HepG2 (cell line): ENCODE data around the gene USP32. TPM values are rescaled to one million over a fixed set of nuclear protein-coding genes. Genes with fewer than 3 reads are reported as not detected.

Source experiments
- CREB1 ChIP-seq, 2 experiments: fragments of 450-650 bp in 1 of 2; IDR thresholded peaks; 2 replicates each; pipeline ENCODE4 v1.6.1; 2016 to 2017; ENCODE audit warnings: control low read depth in 1 of 2, mild to moderate bottlenecking in 1 of 2, missing compliant biosample characterization in 1 of 2, missing genetic modification characterization in 1 of 2
- CREB3 ChIP-seq: sonication (generic); formaldehyde crosslinking; IDR thresholded peaks from 2 replicates; pipeline ENCODE4 v1.5.0; 2020; ENCODE audit warnings: missing genetic modification reagents
- ERF ChIP-seq: IDR thresholded peaks from 2 replicates; pipeline ENCODE4 v1.6.1; 2018; ENCODE audit warnings: missing biosample characterization, missing genetic modification reagents
- ETV6 ChIP-seq: sonication (generic); formaldehyde crosslinking; conservative IDR thresholded peaks from 2 replicates; pipeline ENCODE4 v1.4.0; 2020; ENCODE audit warnings: missing genetic modification reagents
- HES4 ChIP-seq: sonication (generic); formaldehyde crosslinking; IDR thresholded peaks from 2 replicates; pipeline ENCODE4 v1.9.0; 2021; ENCODE audit warnings: mild to moderate bottlenecking, missing genetic modification reagents, borderline replicate concordance
- HMG20B ChIP-seq: conservative IDR thresholded peaks from 2 replicates; pipeline ENCODE4 v1.6.1; 2016; ENCODE audit warnings: missing genetic modification reagents, missing compliant biosample characterization
- HOXA3 ChIP-seq: sonication (generic); formaldehyde crosslinking; IDR thresholded peaks from 2 replicates; pipeline ENCODE4 v1.5.0; 2020; ENCODE audit warnings: missing genetic modification reagents
- MAFG ChIP-seq: sonication (generic); formaldehyde crosslinking; IDR thresholded peaks from 2 replicates; pipeline ENCODE4 v1.5.1; 2020; ENCODE audit warnings: mild to moderate bottlenecking, missing genetic modification reagents
- MEF2D ChIP-seq: sonication (generic); formaldehyde crosslinking; IDR thresholded peaks from 2 replicates; pipeline ENCODE4 v1.5.1; 2020; ENCODE audit warnings: mild to moderate bottlenecking, missing genetic modification reagents
- NFKB2 ChIP-seq: sonication (generic); formaldehyde crosslinking; IDR thresholded peaks from 2 replicates; pipeline ENCODE4 v1.4.0; 2020; ENCODE audit warnings: missing genetic modification reagents, borderline replicate concordance
- NFYB ChIP-seq: sonication (generic); formaldehyde crosslinking; IDR thresholded peaks from 2 replicates; pipeline ENCODE4 v1.4.0; 2020; ENCODE audit warnings: missing genetic modification reagents
- PHF8 ChIP-seq: sonication (generic); formaldehyde crosslinking; IDR thresholded peaks from 2 replicates; pipeline ENCODE4 v1.5.0; 2020; ENCODE audit warnings: missing genetic modification reagents
- PRDM10 ChIP-seq: sonication (generic); formaldehyde crosslinking; IDR thresholded peaks from 2 replicates; pipeline ENCODE4 v1.4.0; 2020; ENCODE audit warnings: low read depth, missing genetic modification reagents
- SMAD1 ChIP-seq: sonication (generic); formaldehyde crosslinking; IDR thresholded peaks from 2 replicates; pipeline ENCODE4 v1.4.0; 2020; ENCODE audit warnings: missing genetic modification reagents, low read depth, mild to moderate bottlenecking, borderline replicate concordance
- SMAD3 ChIP-seq: sonication (generic); formaldehyde crosslinking; IDR thresholded peaks from 2 replicates; pipeline ENCODE4 v1.4.0; 2020; ENCODE audit warnings: missing genetic modification reagents
- SRSF1 ChIP-seq: fragments of 200-400 bp; formaldehyde crosslinking; optimal IDR thresholded peaks from 2 replicates; pipeline ENCODE3; 2017; ENCODE audit warnings: mild to moderate bottlenecking, low read depth, low read length, moderate library complexity
- TFE3 ChIP-seq: IDR thresholded peaks from 2 replicates; pipeline ENCODE4 v1.6.1; 2016
- ZNF280B ChIP-seq: sonication (generic); formaldehyde crosslinking; IDR thresholded peaks from 2 replicates; pipeline ENCODE4 v1.5.0; 2020; ENCODE audit warnings: missing genetic modification reagents, mild to moderate bottlenecking, borderline replicate concordance
- ZNF317 ChIP-seq: sonication (generic); formaldehyde crosslinking; IDR thresholded peaks from 2 replicates; pipeline ENCODE4 v1.5.0; 2020; ENCODE audit warnings: mild to moderate bottlenecking, missing genetic modification reagents
- ZNF557 ChIP-seq: sonication (generic); formaldehyde crosslinking; IDR thresholded peaks from 2 replicates; pipeline ENCODE4 v1.4.0; 2020; ENCODE audit warnings: missing genetic modification reagents
- ZNF724P ChIP-seq: sonication (generic); formaldehyde crosslinking; IDR thresholded peaks from 2 replicates; pipeline ENCODE4 v1.8.0; 2022; ENCODE audit warnings: missing genetic modification reagents, borderline replicate concordance
- ZNF879 ChIP-seq: sonication (generic); formaldehyde crosslinking; IDR thresholded peaks from 2 replicates; pipeline ENCODE4 v1.8.1; 2023; ENCODE audit warnings: missing genetic modification reagents
- polyA plus RNA-seq, 8 experiments: library from polyadenylated mRNA; depleted of rRNA in 3 of 8; stranded (reverse) in 7 of 8; unstranded in 1 of 8; fragments of >200 nt; fragmentation: Illumina TruSeq in 4 of 8; extraction: Trizol in 4 of 8; gene quantifications; 2 replicates each; pipeline versions ENCODE4 v1.2.1 to v1.2.3, GENCODE V29; 2011 to 2016; ENCODE audit warnings: low read depth in 4 of 8, missing spikeins in 1 of 8, mixed read lengths in 1 of 8; ENCODE audit not compliant: insufficient read depth in 1 of 8
- total RNA-seq, 5 experiments: library from RNA; depleted of rRNA; stranded (reverse); fragments of >200 nt; fragmentation: Illumina TruSeq; extraction: Trizol; gene quantifications; 2 replicates each; pipeline ENCODE4 v1.2.3, GENCODE V29; 2016; ENCODE audit warnings: low read depth in 1 of 5

USP32 gene
- total and polyA plus RNA-seq, 2 of the 13 experiments (the other 11 are each of a cell fraction or from before 2014, with no cell fraction given), result 24.9 to 39.9 TPM

GRCh38 chr17:60392042-60392844 is at the start of gene USP32 (continued):
- TF ChIP-seq TFE3, result peak; percentile 100
- TF ChIP-seq SMAD3 (CRISPR knock-in tag), result peak; percentile 51; the same call in 1 of the 2 replicates
- peak; percentile 97 for TF ChIP-seq ZNF280B
- peak; percentile 91 for TF ChIP-seq CREB1 (IDR thresholded peaks at IDR 0.05)
- peak; percentile 84 for TF ChIP-seq CREB1 (CRISPR knock-in tag; IDR thresholded peaks at IDR 0.05)
- TF ChIP-seq ZNF879 (CRISPR knock-in tag), result no peak
- no peak for TF ChIP-seq MAFG (CRISPR knock-in tag)
- TF ChIP-seq ERF (CRISPR knock-in tag), result peak; percentile 85
- 0 out of 2 replicates have a peak, but pooled peaks have one; percentile 48 for TF ChIP-seq HMG20B (CRISPR knock-in tag)
- TF ChIP-seq NFKB2 (CRISPR knock-in tag), result peak; percentile 88
- TF ChIP-seq SRSF1, result peak; percentile 99
- peak; percentile 93 for TF ChIP-seq HOXA3 (CRISPR knock-in tag)
- TF ChIP-seq PHF8, result peak; percentile 62
- peak; percentile 82; the same call in 1 of the 2 replicates for TF ChIP-seq ZNF724P (CRISPR knock-in tag)
- TF ChIP-seq SMAD1 (CRISPR knock-in tag), result peak; percentile 75; the same call in 1 of the 2 replicates
- TF ChIP-seq PRDM10 (CRISPR knock-in tag), result 0 out of 2 replicates have a peak, but pooled peaks have one; percentile 7
- TF ChIP-seq MEF2D (CRISPR knock-in tag), result peak; percentile 79; the same call in 1 of the 2 replicates
- TF ChIP-seq NFYB, result peak; percentile 91
- peak; percentile 49; the same call in 1 of the 2 replicates for TF ChIP-seq ZNF317 (CRISPR knock-in tag)
- TF ChIP-seq ZNF557, result no peak
- TF ChIP-seq ETV6 (CRISPR knock-in tag), result peak; percentile 65; the same call in 1 of the 2 replicates
- no peak; the same call in 1 of the 2 replicates for TF ChIP-seq HES4 (CRISPR knock-in tag)
- no peak for TF ChIP-seq CREB3 (CRISPR knock-in tag)
